Activated CD4-positive, alpha-beta T cell treated with anti-CD3 and anti-CD28 coated beads for 36 hours (primary cell): ENCODE data around the gene POU2F3. TPM values are rescaled to one million over a fixed set of nuclear protein-coding genes. Genes with fewer than 3 reads are reported as not detected.
A peak's percentile ranks its signal among the peaks of the same experiment; 100 is the strongest.

Experiments used
- ATAC-seq: fragments of 200-7000 bp; cut with Tn5 transposase; one replicate; pipeline ENCODE4 v1.10.0; 2021; ENCODE audit warnings: mild to moderate bottlenecking, moderate library complexity
- CTCF ChIA-PET: fragments of 350-600 bp; sonication (Branson Sonifier 250); formaldehyde crosslinking; loops from one replicate; lab custom pipeline; 2021; ENCODE audit warnings: antibody characterized with exemption; lab: Charles Lee
- POLR2A ChIA-PET: fragments of 350-600 bp; sonication (Branson Sonifier 250); formaldehyde crosslinking; loops from one replicate; lab custom pipeline; 2021; ENCODE audit warnings: antibody characterized with exemption, inconsistent platforms; lab: Charles Lee
- DNase-seq: peaks from one replicate; pipeline ENCODE4 v3.0.0-alpha.2; 2020
- H3K27ac Mint-ChIP-seq: one replicate; pipeline ENCODE4 v1.8.0; 2021; ENCODE audit warnings: mixed read lengths
- H3K27me3 Mint-ChIP-seq: one replicate; pipeline ENCODE4 v1.8.0; 2021; ENCODE audit warnings: mixed read lengths
- H3K36me3 Mint-ChIP-seq: one replicate; pipeline ENCODE4 v1.8.0; 2021; ENCODE audit warnings: low read depth, mixed read lengths
- H3K4me1 Mint-ChIP-seq: one replicate; pipeline ENCODE4 v1.8.0; 2021; ENCODE audit warnings: mixed read lengths
- H3K4me3 Mint-ChIP-seq: one replicate; pipeline ENCODE4 v1.8.0; 2021; ENCODE audit warnings: mild to moderate bottlenecking, moderate library complexity, mixed read lengths
- H3K9me3 Mint-ChIP-seq: one replicate; pipeline ENCODE4 v1.8.0; 2021; ENCODE audit warnings: low read depth, mixed read lengths
- intact Hi-C, 2 experiments: fragments of 100-400 bp; cut with DNase I in 1 of 2; cut with micrococcal nuclease in 1 of 2; formaldehyde crosslinking; loops; one replicate each; pipeline versions ENCODE4 v1.14.2 to v1.15.1; 2022 to 2024; cut with DNase I, micrococcal nuclease
- total RNA-seq, 2 experiments: library from RNA; stranded (reverse); gene quantifications; one replicate each; pipeline ENCODE4 v1.2.3, GENCODE V29; 2021

The POU2F3 gene
- total RNA-seq, 2 experiments from 2014 or later = not detected

GRCh38 chr11:120219938-120220746 lies 19.8 kb upstream of the POU2F3 start:
- ATAC-seq (no peak), DNase-seq (no peak)
- Mint-ChIP-seq H3K27ac (no peak overlapping the region), H3K4me3 (no peak overlapping the region), H3K9me3 (no peaks in the 10 kb centered on the region), H3K4me1 (peaks cover 8% of the 10 kb centered on the region), H3K36me3 (no peaks in the 10 kb centered on the region), H3K27me3 (peaks cover 2% of the 10 kb centered on the region)
- ChIA-PET CTCF (interaction anchor here (1.6 kb wide), 1 partner anchor 83 kb away, joined by 5 read pairs; no protein-coding TSS in a partner anchor), POLR2A (no interaction called here)
- intact Hi-C loops = no loop called here

GRCh38 chr11:120220747-120221037 lies 19.2 kb upstream of the POU2F3 start:
- no peak for DNase-seq
- intact Hi-C loops = no loop called here
- Mint-ChIP-seq H3K27ac (no peak overlapping the region), H3K36me3 (no peaks in the 10 kb centered on the region), H3K4me3 (no peak overlapping the region), H3K4me1 (peaks cover 8% of the 10 kb centered on the region), H3K27me3 (peaks cover 2% of the 10 kb centered on the region), H3K9me3 (no peaks in the 10 kb centered on the region)
- ChIA-PET CTCF (no interaction called here), POLR2A (no interaction called here)
- no peak for ATAC-seq

- Mint-ChIP-seq H3K27ac (no peak overlapping the region), H3K4me3 (no peak overlapping the region), H3K27me3 (peaks cover 4% of the 10 kb centered on the region), H3K36me3 (no peaks in the 10 kb centered on the region), H3K4me1 (peaks cover 8% of the 10 kb centered on the region), H3K9me3 (no peaks in the 10 kb centered on the region)
- peak; percentile 50 for ATAC-seq
- intact Hi-C loops = no loop called here
- ChIA-PET CTCF (no interaction called here), POLR2A (no interaction called here)
- no peak for DNase-seq
These were observed 18.7 kb upstream of the POU2F3 start for GRCh38 chr11:120221115-120221752.

GRCh38 chr11:120222916-120223315 lies 17.0 kb upstream of the POU2F3 start:
- Mint-ChIP-seq H3K27ac (no peak overlapping the region), H3K4me1 (peaks cover 8% of the 10 kb centered on the region), H3K9me3 (no peaks in the 10 kb centered on the region), H3K27me3 (peaks cover 4% of the 10 kb centered on the region), H3K4me3 (no peak overlapping the region), H3K36me3 (no peaks in the 10 kb centered on the region)
- CTCF ChIA-PET = interaction anchor here (0.5 to 1.0 kb wide), 4 partner anchors 9 to 358 kb away, joined by 3 to 4 read pairs (median 3); no protein-coding TSS in a partner anchor
- ATAC-seq (no peak), DNase-seq (no peak)
- POLR2A ChIA-PET = interaction anchor here (0.6 kb wide), 1 partner anchor 1140 kb away, joined by 3 read pairs; no protein-coding TSS in a partner anchor
- intact Hi-C loops = no loop called here

- no peak overlapping the region for H3K4me3 Mint-ChIP-seq
- H3K27ac Mint-ChIP-seq = no peak overlapping the region
- no peaks in the 10 kb centered on the region for H3K9me3 Mint-ChIP-seq
- peaks cover 4% of the 10 kb centered on the region for H3K27me3 Mint-ChIP-seq
- POLR2A ChIA-PET = interaction anchor here (0.6 kb wide), 1 partner anchor 1141 kb away, joined by 3 read pairs; no protein-coding TSS in a partner anchor
- H3K36me3 Mint-ChIP-seq = no peaks in the 10 kb centered on the region
- CTCF ChIA-PET = interaction anchor here (0.7 to 1.6 kb wide), 7 partner anchors 10 to 357 kb away, joined by 3 to 7 read pairs (median 4); no protein-coding TSS in a partner anchor
- no peak for DNase-seq
- intact Hi-C loops = no loop called here
- peaks cover 8% of the 10 kb centered on the region for H3K4me1 Mint-ChIP-seq
- ATAC-seq = no peak
These were observed 16.1 kb upstream of the POU2F3 start for GRCh38 chr11:120223793-120224192.

GRCh38 chr11:120224361-120224760 lies 15.6 kb upstream of the POU2F3 start:
- Mint-ChIP-seq H3K36me3 (no peaks in the 10 kb centered on the region), H3K4me1 (peaks cover 8% of the 10 kb centered on the region), H3K27ac (no peak overlapping the region), H3K4me3 (no peak overlapping the region), H3K27me3 (peaks cover 4% of the 10 kb centered on the region), H3K9me3 (no peaks in the 10 kb centered on the region)
- POLR2A ChIA-PET = no interaction called here
- DNase-seq (no peak), ATAC-seq (no peak)
- intact Hi-C loops = no loop called here
- CTCF ChIA-PET = interaction anchor here (0.6 to 1.6 kb wide), 5 partner anchors 10 to 74 kb away, joined by 3 to 7 read pairs (median 4); no protein-coding TSS in a partner anchor

- Mint-ChIP-seq H3K27me3 (peaks cover 4% of the 10 kb centered on the region), H3K4me3 (no peak overlapping the region), H3K4me1 (peaks cover 8% of the 10 kb centered on the region), H3K27ac (no peak overlapping the region), H3K9me3 (no peaks in the 10 kb centered on the region), H3K36me3 (no peaks in the 10 kb centered on the region)
- ATAC-seq = no peak
- intact Hi-C loops = no loop called here
- POLR2A ChIA-PET = no interaction called here
- DNase-seq = no peak
- CTCF ChIA-PET = interaction anchor here (0.6 to 1.6 kb wide), 4 partner anchors 17 to 74 kb away, joined by 3 to 6 read pairs (median 4); no protein-coding TSS in a partner anchor
These were observed 14.7 kb upstream of the POU2F3 start for GRCh38 chr11:120224972-120225909.

GRCh38 chr11:120226242-120226641 lies 13.7 kb upstream of the POU2F3 start:
- Mint-ChIP-seq H3K36me3 (no peaks in the 10 kb centered on the region), H3K27me3 (peaks cover 4% of the 10 kb centered on the region), H3K27ac (no peak overlapping the region), H3K4me3 (no peak overlapping the region), H3K4me1 (peaks cover 6% of the 10 kb centered on the region), H3K9me3 (no peaks in the 10 kb centered on the region)
- intact Hi-C loops = no loop called here
- CTCF ChIA-PET = interaction anchor here (0.5 to 1.3 kb wide), 3 partner anchors 17 to 63 kb away, joined by 3 to 6 read pairs (median 3); no protein-coding TSS in a partner anchor
- ATAC-seq = no peak
- no peak for DNase-seq
- POLR2A ChIA-PET = no interaction called here

GRCh38 chr11:120226714-120227113 lies 13.2 kb upstream of the POU2F3 start:
- ATAC-seq = no peak
- intact Hi-C loops = no loop called here
- CTCF ChIA-PET = interaction anchor here (0.6 to 0.8 kb wide), 2 partner anchors 28 to 62 kb away, joined by 3 read pairs; no protein-coding TSS in a partner anchor
- Mint-ChIP-seq H3K4me3 (no peak overlapping the region), H3K27me3 (peaks cover 4% of the 10 kb centered on the region), H3K36me3 (no peaks in the 10 kb centered on the region), H3K9me3 (no peaks in the 10 kb centered on the region), H3K4me1 (peaks cover 3% of the 10 kb centered on the region), H3K27ac (no peak overlapping the region)
- POLR2A ChIA-PET = no interaction called here
- no peak for DNase-seq

- Mint-ChIP-seq H3K4me3 (no peak overlapping the region), H3K36me3 (no peaks in the 10 kb centered on the region), H3K27ac (no peak overlapping the region), H3K9me3 (no peaks in the 10 kb centered on the region), H3K27me3 (peaks cover 4% of the 10 kb centered on the region), H3K4me1 (peaks cover 3% of the 10 kb centered on the region)
- POLR2A ChIA-PET = interaction anchor here (0.6 kb wide), 1 partner anchor 496 kb away, joined by 3 read pairs; no protein-coding TSS in a partner anchor
- CTCF ChIA-PET = interaction anchor here (0.6 to 1.1 kb wide), 3 partner anchors 26 to 76 kb away, joined by 3 read pairs; no protein-coding TSS in a partner anchor
- ATAC-seq (no peak), DNase-seq (no peak)
- intact Hi-C loops = no loop called here
These were observed 12.6 kb upstream of the POU2F3 start for GRCh38 chr11:120227228-120227852.
